Measurements from ENCODE around the gene ZRSR2.

DNA sequence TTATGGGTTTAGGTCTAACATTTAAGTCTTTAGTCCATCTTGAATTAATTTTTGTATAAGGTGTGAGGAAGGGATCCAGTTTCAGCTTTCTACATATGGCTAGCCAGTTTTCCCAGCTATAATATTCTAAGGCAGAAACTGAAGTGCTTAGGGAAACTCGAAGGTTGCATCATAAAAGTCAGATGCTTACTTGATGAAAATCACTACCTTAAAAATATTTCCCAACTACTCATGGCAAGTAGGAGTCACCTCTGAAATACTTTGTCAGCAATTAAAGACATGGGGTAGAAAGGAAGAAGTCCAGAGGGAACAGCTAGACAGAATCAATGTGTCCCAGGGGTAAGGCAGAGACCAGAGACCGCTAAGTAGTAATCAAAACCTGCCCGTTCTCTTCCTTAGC, 70.6 kb downstream of the ZRSR2 start:
- TF ChIP-seq CTCF (IDR thresholded peaks at IDR 0.05 in 4 of 5, conservative IDR thresholded peaks at IDR 0.05 in 1 of 5): no peak
- TF ChIP-seq POLR2A (IDR thresholded peaks at IDR 0.05): no peak

Data from gastrocnemius medialis (tissue), 4 donors.